Iris pigment epithelial cell (primary cell): ENCODE measurements around the gene LDB2.
A peak's percentile ranks its signal among the peaks of the same experiment; 100 is the strongest.
"Not testable (repeated sequence)": the region's sequence is repeated elsewhere in the genome, so short reads cannot be mapped to it uniquely, and the experiment has no call there.

ENCODE experiments used
- DNase-seq: peaks from one replicate; pipeline ENCODE4 v3.0.0-alpha.2; 2011; ENCODE audit warnings: low read depth

The LDB2 gene

DNA sequence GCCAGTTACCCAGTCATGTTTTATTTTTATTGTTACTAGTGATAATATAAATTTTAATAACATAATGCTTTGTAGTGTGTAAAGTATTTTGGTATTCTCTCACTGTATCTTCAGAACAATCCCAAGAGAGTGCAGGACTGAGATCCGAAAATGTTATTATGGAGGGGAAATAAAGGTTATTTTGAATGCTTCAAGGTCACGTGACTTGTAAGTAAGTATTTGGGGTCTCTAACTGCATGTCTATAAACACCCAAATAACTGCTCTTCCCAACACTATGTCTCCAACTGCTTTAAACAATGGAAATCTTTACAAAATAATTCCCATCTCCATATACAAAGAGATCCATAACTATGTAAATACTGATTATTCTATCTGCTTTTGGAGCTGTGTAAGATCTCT, 302.2 kb downstream of the LDB2 start:
- no peak for DNase-seq

DNA sequence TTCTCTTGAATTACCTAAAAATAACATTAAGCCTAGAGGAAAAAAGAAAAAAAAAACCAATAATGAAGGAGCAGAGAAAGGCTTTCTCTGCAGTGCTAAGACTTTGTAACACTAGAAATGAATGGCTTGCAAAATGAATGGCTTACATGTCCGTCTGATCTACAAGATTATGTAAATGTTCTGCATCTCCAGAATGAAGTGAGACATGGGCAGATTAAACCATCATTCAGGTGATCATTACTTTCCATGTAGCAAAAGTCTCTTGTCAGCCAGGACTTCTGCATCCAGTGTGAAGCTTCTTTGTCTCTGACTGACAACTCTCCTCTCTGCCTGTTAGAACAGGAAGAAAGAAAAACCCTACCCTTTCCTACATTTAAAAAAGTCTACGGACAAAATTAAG, 304.3 kb downstream of the LDB2 start:
- no peak for DNase-seq

DNA sequence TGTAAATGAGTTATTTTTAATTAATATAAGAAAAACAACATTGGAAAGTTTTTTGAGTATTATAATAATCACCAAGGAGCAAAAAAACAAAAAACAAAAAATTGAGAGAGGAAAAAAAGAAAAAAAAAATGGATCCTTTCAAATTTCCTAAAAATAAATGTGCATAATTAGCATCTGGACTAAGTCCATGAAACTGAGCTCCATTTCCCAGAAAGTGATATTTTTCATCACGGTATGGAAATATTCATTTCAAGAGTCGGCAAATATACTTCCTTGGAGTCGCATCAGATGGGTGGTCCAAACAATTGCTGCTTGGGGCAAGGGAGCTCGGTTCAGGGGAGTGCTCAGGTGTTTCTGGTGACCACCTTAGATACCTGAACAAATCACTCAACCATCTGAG, 305.1 kb downstream of the LDB2 start:
- DNase-seq: no peak

DNA sequence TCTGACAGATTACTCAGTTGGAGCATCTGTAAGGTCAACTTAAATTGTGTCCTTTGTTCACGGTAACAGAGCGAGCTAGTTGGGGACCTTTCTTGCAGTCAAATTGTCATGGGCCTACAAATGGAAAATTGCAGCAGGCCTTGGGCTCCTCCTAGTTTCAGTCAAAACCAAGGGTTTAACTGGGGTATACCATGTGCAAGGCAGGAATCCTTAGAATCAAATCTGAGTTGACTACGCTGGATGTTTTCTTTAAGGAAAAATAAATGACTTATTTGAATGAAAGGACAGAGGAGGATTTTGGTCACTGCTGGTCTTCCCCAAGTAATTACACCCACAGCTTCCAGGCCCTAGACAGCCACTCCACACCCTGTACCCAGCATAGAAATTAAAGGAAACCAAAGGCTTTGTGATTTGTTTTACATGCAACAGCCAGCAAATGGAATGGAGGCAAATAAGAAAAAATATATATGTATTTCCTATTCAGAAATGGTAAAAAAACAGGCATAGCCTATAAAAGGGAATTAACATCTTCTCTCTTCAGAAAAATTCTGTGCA, 307.1 kb downstream of the LDB2 start:
- no peak for DNase-seq

DNA sequence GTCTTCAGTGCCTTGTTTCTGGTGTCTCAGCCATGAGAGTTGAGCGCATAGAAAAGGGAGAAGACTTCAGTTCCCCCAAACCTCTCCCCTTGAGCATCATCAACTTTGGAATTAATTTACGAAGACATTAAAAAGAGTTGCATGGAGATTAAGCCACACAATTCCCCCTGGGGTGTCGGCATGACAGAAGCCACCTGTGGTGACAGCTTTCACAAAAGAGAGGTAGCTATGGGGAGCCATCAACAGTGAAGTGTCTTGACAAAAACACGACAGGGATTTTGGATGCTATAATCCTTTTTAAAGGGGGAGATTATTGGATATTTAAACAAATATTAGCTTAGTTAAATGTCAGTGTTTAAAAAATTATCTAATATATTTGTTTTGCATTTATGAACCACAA, 307.6 kb downstream of the LDB2 start:
- no peak for DNase-seq

DNA sequence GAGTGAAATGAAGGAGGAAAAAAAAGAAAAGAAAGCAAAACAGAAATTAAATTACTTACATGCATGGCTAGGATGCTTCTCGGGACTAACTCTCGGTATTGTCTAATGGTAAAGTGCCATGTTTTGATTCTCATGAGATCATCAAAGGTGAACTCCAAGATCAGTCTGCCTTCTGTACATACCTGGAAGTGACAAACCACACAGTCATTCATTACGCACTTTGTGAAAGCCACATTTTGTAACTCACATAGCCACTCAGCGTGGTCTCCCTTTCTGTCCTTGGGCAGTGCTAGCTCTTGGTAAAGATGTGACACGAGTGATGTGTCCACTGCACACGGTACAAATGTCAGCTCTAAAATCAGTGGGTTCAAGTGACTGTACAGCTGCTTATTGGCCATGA, 309.8 kb downstream of the LDB2 start:
- DNase-seq: no peak

DNA sequence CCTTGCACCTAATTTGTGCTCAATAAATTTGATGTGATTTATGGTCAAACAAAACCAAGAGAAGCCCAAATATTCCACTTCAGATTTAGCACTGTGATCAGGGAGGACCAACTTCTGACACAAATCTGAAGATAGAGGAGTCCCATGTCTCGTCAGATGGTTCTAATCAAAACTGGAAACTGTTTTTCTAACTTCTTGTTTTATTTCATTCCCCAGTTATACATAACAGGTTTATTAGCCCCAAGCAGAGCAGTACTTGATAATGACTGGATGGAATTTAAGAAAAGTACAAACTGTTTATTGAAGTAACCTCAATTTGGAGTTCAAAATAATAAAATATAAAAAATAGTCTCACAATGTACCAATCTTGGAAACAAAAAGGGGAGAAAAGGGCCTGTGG, 310.3 kb downstream of the LDB2 start:
- DNase-seq: no peak

DNA sequence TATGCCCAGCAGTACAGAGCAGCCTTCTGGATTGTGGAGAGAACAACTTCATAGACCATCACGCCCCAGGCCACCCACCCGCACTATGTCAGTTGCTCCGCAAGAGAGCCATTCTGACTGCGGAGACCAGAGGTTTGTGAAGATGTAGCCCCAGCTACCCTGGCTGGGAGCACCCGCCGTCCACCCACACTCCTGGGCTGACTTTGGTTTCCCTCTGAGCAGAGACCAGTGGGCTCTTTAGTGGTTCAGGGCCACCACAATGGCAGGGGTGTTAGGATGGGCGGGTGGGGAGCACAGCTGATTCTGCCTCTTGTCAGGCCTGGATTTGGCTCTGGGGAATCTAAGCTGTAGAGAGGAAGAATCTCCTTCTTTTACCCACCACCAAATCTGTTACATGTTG, 313.4 kb downstream of the LDB2 start:
- DNase-seq: no peak

DNA sequence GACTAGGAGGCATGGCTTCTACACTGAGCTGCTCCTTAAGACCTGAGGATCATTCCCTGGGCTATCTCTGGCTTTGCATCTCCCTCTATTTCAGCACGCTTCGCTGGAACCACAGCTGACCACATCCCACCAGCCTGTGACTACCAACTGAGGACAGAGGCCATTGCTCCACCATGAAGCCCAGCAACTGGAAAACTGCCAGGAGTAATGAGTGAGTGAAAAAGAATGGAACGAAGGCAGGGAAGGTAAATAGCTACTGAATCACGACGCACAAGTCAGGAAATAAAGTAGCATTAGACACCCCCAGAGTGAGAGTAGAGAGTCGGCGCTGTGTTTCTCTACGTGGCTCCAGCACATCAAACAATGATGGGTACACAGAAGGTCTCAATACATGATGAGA, 314.7 kb downstream of the LDB2 start:
- DNase-seq: peak; percentile 81

DNA sequence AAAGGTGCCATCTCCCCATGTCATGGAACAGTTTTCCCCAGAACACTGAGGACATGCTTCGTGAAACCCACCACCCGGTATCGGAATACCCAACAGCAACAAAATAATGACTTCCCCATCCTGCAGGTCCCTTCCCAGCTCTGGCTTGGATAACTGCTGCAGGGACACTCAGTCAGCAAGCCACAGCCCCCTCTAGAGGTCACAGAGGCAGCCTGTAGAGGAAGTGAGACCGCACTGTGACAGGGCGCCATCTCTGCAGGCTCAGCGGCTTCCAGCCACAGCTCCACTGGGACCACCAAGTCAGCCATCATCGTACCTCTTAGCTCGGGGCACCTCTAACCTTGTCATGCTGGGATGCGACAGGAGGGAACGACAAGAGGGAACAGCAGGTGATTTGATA, 315.9 kb downstream of the LDB2 start:
- DNase-seq: no peak

DNA sequence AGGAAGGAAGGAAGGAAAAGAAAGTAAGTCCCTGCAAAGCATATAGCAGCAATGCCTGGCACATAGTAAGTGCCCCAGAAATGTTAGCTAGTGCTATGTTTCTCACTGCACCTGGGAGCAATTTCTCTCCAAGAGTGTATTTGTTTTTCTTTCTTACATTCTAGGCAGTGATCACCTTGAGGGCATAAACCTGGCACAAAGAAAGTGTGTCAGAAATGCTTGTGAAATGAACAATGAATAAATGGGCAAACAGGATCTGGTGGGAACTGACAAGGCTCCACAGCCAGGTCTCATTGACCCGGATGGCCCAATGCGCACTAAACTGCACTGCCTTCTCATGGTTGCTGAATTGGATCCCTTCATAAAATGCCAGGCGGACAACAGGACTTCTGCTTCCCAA, 316.4 kb downstream of the LDB2 start:
- DNase-seq: no peak

DNA sequence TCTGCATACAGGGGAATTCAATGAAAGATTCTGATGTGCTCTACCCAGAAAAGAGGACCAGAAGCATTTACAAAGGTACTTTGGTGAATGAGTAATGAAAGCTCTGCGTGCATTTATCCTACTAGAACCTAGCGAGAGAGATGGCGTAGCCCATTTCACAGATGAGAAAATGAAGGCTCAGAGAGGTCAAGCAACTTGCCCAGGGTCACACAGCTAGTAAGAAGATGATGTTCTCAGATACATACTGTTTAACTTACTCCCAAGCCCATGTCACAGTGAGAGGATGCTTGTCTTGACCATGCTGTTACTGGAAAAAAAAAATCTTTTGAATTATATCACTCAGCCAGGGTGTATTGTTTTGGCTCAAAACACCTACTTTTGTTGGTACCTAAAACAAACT, 317.3 kb downstream of the LDB2 start:
- no peak for DNase-seq

DNA sequence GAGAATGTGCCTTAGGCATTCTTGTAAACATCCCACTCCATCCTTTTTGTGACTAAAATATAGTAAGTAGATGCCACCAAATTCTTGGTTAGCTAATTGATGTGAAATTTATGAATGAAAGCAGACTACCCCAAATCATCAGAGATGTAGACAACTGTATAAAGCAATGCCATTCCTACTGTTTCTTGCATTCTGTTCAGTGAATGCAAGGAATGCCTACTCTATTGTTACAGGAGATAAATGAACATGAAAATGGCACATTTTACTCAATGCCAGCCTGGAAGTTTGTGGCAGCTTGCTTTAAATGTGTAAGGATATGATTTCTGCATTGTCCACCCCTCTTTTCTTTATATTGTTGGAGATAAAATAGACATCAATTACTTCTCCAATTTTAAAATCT, 317.9 kb downstream of the LDB2 start:
- DNase-seq: no peak

DNA sequence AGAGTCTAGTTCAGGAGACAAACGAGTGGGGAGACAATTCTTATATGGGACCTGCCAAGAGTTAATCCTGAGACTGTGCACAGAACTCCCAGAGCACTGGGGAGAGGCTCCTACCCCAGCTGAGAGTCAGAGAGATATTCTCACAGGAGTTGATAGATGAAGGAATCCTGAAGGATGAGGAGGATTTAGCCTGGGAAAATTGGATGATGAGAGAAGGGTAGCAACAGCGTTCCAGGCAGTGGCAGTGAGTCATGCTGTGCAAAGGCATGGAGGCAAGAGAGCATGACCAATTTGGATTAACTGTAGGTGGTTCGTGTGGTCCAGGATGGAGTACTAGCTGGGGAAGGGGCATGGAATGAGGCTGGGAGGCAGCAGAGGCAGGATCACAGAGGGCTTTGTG, 318.6 kb downstream of the LDB2 start:
- DNase-seq: no peak

DNA sequence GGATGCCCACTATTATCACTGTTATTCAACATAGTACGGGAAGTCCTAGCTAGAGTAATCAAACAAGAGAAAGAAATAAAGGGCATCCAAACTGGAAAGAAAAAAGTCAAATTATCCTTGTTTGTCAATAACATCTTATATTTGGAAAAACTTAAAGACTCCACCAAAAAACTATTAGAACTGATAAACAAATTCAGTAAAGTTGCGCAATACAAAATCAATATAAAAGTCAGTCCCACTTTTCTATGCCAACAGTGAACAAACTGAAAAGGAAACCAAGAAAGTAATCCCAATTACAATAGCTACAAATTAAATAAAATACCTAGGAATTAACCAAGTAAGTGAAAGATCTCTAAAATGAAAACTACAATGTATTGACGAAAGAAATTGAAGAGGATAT, 321.3 kb downstream of the LDB2 start:
- DNase-seq: no peak

DNA sequence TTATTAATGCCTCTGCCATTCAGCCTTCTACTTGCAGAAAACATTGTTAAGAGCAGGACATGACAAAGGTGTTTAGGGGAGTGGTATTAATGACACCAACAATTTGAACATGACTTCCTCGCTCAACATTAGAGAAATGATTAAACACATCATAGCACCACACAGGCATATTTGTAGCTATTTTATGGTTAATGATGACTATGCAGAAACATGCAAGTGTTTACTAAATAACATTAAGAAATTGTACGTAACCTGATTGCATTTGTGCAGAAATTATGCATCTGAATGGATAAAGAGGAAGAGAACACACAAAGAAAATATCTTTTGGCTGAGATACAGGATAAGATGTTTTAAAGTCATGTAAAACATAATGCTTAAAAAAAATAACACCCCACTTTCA, 323.5 kb downstream of the LDB2 start:
- DNase-seq: no peak

DNA sequence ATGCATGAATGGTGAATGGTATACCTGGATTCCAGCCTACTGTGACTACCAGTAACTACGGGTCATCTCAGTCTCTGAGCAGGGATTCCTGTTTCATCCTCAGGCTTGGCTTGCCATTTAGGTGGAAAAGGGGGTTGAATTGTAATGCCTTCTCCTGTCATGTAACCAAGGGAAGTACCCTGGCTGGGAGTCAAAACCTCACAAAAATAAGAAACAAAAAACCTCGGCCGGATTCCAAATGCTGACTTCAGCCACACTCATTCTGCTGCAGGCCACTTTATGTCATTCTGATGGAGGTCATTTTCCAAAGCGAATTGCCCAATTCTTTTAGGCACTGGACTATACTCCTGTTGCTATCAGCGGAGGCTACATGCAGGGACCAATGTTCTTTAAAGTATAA, 324.7 kb downstream of the LDB2 start:
- DNase-seq: peak; percentile 47

DNA sequence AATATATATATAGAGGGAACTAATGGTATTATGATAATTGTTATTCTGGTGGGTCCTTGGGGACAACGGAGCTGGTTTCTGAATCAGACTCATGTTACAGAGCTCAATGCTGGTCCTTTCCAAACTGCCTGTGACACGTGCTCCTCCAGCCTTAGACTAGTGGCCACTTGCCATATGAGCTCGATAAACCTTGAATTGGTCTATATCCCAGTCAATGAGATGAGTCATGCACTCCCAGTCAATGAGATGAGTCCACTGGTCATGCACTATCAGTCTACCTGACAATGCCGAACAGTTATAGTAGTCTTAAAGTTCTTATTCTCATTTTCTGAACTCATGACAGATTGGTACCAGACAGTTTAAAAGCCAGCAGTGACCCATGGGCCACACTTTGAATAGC, 325.2 kb downstream of the LDB2 start:
- peak; percentile 23 for DNase-seq

DNA sequence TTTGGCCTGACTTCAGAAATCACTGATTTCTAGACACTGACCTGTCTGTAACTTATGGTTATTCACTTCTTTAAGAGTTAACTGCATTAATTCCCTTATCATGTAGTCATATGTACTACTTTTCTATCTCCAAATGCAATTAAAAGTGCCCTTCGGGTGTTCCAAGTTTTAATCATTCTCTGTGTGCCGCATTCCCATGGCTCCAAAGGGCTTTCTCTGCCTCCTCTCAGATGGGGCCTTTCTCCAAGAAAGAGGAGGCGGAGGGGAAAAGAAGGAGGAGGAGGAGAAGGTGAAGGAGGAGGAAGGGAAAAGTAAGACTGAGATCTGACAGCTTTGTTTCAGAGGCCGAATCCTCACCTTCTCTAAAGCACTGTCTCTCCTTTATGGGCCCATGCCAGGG, 325.8 kb downstream of the LDB2 start:
- DNase-seq: no peak

DNA sequence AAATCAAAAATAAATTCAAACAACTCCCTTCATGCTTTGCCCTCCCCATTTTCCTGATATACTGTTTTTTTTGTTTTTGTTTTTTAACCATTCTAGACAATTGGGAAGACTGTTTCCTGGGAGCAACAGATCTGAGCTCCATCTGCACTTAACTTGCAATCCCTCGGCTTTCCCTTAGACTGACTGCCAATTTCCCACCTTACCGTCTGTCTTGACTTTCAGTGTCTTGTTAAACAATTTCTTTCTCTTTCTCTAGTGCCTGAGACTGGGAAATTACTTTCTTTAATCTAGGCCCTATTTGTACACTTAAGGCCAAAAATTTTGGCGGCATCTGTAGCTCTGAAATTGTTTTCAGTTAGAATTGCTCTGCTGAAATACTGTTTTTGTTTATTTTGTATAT, 326.3 kb downstream of the LDB2 start:
- no peak for DNase-seq

DNA sequence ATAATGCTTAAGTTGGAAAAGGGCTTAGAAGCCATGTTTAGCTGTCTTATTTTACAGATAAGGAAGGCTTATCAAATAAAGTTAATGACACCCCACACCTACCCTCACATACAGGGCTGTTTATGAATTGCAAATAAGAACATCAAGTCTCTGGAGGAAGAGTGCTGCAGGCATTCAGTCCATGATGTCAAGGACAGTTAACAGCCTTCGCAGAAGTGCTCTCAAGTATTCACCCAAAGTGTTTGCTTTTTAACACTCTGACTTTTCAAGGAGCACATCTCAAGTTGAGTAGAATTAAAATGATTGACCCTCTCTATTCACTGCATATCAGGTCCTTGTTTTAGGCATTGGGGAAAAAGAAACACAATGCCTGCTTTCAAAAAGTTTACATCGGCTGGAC, 328.7 kb downstream of the LDB2 start:
- DNase-seq: no peak

DNA sequence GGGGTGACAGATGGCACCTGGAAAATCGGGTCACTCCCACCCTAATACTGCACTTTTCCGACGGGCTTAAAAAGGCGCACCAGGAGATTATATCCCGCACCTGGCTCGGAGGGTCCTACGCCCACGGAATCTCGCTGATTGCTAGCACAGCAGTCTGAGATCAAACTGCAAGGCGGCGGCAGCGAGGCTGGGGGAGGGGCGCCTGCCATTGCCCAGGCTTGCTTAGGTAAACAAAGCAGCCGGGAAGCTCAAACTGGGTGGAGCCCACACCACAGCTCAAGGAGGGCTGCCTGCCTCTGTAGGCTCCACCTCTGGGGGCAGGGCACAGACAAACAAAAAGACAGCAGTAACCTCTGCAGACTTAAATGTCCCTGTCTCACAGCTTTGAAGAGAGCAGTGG, 341.1 kb downstream of the LDB2 start:
- DNase-seq: not testable (repeated sequence)

DNA sequence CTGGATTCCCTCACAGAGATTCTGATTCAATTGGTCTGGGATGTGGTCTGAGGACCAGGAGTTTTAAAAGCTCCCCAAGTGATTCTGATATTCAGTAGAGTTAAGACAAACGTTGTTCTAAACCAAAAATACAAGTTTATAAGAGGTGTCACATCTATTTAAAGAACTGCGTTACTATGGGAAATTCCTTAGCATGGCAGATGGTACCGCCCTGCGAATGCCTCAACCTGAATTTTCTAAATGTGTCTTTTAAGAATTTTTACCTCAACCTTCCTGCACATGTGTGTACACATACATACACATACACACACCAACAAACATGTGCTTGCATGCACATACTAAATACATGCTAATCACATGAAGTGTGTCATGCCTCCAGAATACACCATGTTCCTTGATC, 343.3 kb downstream of the LDB2 start:
- no peak for DNase-seq

DNA sequence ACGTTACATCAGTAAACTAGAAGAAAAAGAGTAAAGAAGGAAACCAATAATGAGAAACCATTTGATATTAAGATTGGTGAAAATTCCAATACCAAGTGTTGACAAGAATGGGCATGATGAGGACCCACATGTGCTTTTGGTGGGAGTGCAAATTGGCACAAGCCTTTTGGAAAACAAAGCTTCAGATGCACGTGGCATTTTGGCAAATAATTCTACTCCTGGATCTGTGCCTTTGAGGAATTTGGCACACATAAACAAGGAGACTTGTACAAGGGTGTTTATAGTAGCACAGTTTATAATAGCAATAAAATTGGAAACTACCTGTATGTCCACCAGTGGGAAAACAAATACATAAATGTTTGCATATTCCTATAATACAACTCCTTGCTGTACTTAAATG, 347.9 kb downstream of the LDB2 start:
- no peak for DNase-seq

DNA sequence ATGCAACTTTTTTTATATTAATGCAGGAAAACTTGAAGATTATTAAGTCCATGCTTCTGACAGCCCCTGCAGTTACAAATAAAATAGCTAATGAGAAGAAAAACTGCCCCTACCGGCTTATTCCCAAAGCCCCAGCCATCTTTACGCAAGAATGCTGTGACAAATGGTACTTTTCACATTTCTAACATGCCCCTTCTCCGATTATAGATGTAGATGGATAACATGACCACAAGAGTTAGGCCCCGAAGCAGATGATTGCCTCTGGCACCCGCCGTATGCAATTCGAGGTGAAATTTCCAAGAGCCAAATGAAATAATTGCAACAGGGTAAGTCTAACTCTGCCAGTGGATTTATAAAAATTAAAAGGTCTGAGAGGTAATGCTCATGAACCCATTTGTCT, 352.8 kb downstream of the LDB2 start:
- no peak for DNase-seq
